COR-L47 (cell line): ENCODE data around the gene VSTM2L.
"Not testable (repeated sequence)": the region's sequence is repeated elsewhere in the genome, so short reads cannot be mapped to it uniquely, and the experiment has no call there.

Experiments
- DNase-seq: peaks from one replicate; lab custom pipeline; 2025; lab: John Stamatoyannopoulos, UW

Gene VSTM2L

GRCh38 chr20:37902504-37903313 is at the start of gene VSTM2L:
Gene VSTM2L, plus strand, starts transcription at chr20:37903127. Its CDS starts 224 bp downstream, at chr20:37903351.
- no peak for DNase-seq

- no peak for DNase-seq
Observed at GRCh38 chr20:37853823-37854375, 49.0 kb upstream of the VSTM2L start.

GRCh38 chr20:37856034-37856433 is 46.9 kb upstream of the VSTM2L start:
- DNase-seq = not testable (repeated sequence)

- DNase-seq = no peak
Observed at GRCh38 chr20:37856932-37857660, 45.8 kb upstream of the VSTM2L start.

- no peak for DNase-seq
Observed at GRCh38 chr20:37859406-37860171, 43.3 kb upstream of the VSTM2L start.

- no peak for DNase-seq
Observed at GRCh38 chr20:37863289-37863688, 39.6 kb upstream of the VSTM2L start.

GRCh38 chr20:37864298-37864697 is 38.6 kb upstream of the VSTM2L start:
- no peak for DNase-seq

- no peak for DNase-seq
Observed at GRCh38 chr20:37866051-37866450, 36.9 kb upstream of the VSTM2L start.

GRCh38 chr20:37867289-37868195 is 35.4 kb upstream of the VSTM2L start:
- DNase-seq = no peak

GRCh38 chr20:37868851-37869333 is 34.0 kb upstream of the VSTM2L start:
- DNase-seq = no peak

- no peak for DNase-seq
Observed at GRCh38 chr20:37869334-37869861, 33.5 kb upstream of the VSTM2L start.

- DNase-seq = no peak
Observed at GRCh38 chr20:37870294-37870693, 32.6 kb upstream of the VSTM2L start.

- no peak for DNase-seq
Observed at GRCh38 chr20:37871751-37872150, 31.2 kb upstream of the VSTM2L start.

GRCh38 chr20:37872161-37872560 is 30.8 kb upstream of the VSTM2L start:
- DNase-seq = no peak

GRCh38 chr20:37873884-37874283 is 29.0 kb upstream of the VSTM2L start:
- no peak for DNase-seq

- DNase-seq = no peak
Observed at GRCh38 chr20:37875460-37876175, 27.3 kb upstream of the VSTM2L start.

- no peak for DNase-seq
Observed at GRCh38 chr20:37876863-37877262, 26.1 kb upstream of the VSTM2L start.

- no peak for DNase-seq
Observed at GRCh38 chr20:37877832-37878772, 24.8 kb upstream of the VSTM2L start.
